GM19395 (cell line): Measurements from ENCODE around the gene ZNF263.

Source experiments
- ATAC-seq: cut with Tn5 transposase; IDR thresholded peaks from one replicate; pipeline ENCODE4 v1.9.1; 2021; ENCODE audit warnings: mild to moderate bottlenecking, moderate library complexity; ENCODE audit not compliant: unreplicated experiment

The ZNF263 gene

DNA sequence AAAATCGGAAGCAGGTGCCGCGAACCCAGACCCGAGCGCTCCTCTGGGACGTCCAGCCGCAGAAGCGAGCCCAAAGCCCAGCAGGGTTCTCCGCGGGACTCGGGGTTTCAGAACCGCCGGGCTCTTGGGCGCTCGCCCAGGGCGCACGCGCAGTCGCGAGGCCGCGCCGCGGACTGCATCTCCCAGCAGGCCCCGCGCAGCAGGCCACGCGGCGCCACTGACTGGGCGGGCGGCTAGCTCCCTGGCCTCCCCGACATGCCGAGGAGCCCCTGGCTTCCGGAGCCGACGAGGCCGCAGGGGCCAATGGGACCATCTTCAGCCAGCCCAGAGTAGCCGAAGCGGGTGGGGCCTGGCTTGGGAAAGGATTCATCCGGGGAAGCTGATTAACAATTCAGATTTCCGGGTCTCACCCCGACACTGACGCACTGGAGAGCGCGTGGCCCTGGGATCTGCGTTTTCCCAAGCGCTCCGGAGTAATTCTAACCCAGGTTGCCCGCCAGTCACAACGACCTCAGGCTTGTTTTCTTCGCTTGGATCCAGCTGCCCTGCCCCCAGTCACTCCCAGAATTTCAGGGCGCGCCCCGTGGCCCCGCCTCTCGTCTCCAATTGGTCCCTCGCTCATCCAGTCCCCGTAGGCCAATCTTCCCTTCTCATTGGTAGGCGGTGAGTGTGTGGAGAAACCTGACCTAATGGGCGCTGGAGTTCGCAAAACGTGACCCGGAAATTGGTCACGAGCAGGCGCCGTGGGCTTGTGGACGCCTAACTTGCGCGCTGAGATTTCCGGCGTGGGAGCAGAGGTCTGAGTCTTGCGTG is at the start of gene ZNF263:
Gene ZNF263, plus strand, starts transcription at position 762 of the 813 bp plus-strand sequence. CDS start 328 bp downstream, outside the sequence.
- ATAC-seq: peak; percentile 90

DNA sequence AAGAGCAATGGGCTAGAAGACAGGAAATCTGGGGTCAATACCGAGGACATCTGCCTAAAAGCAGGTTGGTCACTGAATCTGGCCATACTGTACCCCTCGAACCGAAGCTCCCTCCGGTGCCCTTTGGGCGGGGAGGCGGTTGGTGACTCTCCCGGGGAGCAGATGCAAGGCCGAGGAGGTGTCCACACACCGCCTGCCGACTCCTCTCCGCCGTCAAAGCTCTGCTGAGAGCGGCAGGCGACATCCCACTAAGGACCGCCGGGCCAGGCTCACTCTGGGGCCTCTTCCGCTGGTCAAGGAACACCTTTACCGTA is 48.8 kb upstream of the ZNF263 start:
- no peak for ATAC-seq

DNA sequence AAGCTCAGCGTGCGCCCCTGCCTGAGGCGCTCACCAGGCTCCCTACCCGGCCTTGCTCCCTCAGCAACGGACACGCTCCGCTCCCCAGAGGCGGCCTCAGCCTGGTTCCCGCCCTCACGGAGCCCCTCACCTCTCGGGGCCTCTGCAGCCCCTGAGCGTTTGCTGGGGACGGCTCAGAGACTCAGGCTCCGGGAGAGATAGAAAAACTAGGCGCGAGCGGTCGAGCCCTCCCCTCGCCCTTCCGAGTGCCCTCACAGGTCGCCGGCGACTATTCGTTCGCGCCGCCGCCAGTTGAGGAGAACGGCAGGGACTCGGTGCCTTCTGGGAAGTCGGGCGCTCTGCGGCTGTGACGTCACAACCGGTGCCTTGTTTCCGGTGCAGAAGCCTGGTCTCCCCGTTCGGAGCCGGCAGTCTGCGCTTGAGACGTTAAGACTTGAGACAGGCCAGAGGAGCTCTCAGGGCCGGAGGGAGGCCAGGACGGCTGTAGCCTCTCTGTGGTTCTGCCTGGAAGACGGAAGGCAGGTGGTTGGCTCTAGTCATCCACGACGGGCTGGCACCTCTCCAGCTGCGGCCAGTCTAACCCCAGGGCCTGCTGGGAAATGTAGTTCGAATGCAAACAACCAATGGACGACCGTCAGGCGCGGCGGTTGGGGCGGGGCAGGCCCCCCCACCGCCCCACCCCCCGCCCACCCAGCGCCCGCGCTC is 48.3 kb upstream of the ZNF263 start, which contains the start of gene ZNF200:
Gene ZNF200, minus strand, starts transcription at position 302 of the 705 bp plus-strand sequence. CDS start 1,403 bp downstream, outside the sequence.
- ATAC-seq: peak; percentile 94

DNA sequence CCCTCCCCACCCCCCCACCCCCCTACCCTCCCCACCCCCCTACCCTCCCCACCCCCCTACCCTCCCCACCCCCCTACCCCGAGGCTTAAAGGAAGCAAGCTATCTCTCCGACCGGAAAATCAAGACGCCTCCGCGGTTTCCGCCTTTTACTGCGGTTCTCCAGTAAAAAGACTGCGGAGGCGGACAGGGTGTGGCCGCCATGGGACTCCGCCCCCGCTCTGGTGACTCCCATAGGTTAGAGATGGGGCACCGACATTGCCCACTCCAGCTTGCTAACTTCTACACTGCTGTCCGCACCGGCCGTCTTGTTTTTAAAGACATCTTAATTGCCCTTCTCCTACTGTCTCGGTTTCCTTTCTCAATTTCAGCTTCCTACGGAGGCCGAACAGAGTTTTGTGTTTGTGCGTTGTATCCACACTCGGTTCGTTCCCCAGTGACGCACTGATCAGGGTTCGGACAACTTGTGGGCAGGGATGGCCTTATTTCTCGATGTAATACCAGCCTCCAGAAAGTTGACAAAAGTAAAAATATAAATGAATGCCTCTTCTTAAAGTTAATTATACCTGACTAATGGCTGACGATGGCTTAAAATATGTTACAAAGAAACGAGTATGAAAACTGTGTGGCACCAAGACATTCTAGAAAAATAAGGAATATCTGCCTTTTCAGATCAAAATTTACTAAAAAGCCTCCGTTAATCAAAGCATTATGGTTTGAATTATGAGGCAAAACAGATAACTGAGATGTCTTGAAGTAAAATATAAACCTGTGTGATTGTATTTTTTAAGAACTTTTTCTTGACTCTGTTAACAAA is 47.2 kb upstream of the ZNF263 start:
- ATAC-seq: no peak

DNA sequence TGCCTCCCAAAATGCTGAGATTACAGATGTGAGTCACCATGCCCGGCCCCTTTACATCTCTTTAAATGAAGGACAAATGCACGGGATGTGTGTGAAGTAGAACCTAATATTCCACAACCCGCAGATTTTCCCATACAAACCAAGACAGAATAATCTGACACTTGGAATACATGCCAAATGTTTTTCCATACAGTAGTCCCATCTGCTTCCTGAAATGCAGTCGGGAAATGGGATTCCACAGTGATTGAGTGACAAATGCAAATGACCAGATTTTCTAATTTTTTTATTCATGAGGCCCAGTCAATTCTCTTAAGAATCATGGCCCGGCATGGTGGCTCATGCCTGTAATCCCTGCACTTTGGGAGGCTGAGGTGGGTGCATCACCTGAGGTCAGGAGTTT is 41.5 kb upstream of the ZNF263 start:
- no peak for ATAC-seq

DNA sequence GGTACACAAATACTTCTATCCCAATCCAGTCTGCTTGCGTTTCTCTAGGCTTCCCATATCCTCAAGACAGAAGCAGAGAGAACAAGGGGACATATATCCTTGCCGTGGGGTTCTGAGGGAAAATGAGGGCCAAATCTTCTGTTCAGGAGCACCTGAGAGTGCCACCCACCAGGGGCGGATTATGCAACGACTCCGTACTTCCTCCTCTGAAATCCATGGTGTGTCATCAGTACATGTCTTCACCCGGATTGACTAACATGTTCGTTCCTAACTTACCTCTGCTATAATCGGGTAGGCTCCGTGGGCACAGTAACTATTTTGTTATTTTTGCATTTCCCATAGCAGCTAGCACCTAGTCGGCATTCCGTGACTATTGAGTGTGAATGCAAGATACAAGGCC is 40.6 kb upstream of the ZNF263 start:
- no peak for ATAC-seq

DNA sequence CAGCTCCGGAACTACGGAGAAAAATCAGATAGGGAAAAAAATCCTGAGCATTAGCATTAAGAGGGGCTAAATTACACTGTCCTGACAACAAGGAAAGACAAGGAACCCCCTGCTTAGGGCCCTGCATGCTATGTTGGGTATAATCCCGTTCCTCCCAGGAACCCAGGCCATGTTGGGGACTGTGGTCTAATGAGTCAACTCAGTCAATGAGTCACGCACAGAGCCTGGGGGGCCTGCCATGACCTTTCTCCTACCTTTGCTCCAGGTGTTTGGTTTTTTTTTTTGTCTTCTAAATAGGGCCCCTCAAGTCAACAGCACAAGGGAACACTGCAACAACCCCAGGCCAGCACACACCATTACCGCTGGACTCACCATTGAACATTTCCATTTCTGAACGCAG is 39.4 kb upstream of the ZNF263 start:
- ATAC-seq: no peak

DNA sequence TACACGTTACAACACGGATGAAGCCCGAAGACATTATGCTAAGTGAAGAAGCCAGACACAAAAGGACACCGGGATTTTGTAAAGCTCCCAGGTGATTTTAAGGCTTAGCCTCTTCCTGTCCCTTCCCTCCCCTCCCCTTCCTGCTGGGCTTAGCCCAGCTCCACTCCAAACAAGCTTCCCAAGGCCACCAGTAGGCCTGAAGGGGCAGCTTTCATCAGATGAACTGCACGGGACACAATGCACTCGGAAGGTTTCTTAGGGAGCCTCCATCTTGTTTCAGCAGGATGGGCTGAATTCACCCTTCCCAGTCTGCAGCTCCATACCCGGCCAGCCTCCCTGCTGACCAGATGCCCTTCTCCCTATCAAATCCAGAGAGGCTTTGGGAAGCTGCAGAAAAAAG is 37.3 kb upstream of the ZNF263 start:
- ATAC-seq: no peak

DNA sequence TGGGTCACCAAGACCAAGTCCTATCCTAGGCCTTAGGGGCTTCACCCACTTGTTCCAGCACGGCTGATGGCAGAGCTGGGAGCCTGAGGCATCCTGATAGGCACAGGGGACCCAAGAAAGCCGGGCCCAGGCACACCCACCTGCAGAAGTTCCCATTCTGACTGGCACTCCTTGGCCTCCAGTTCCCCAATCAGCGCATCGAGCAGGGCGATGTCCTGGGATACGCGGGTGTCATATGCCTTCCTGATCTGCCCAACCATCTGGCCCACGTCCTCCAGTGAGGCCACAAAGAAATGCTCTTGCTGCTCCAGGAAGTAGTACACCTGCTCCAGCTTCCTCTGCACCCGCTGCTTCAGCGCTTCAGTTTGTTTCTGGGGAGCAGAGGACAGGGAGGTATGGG is 36.4 kb upstream of the ZNF263 start:
- ATAC-seq: no peak

DNA sequence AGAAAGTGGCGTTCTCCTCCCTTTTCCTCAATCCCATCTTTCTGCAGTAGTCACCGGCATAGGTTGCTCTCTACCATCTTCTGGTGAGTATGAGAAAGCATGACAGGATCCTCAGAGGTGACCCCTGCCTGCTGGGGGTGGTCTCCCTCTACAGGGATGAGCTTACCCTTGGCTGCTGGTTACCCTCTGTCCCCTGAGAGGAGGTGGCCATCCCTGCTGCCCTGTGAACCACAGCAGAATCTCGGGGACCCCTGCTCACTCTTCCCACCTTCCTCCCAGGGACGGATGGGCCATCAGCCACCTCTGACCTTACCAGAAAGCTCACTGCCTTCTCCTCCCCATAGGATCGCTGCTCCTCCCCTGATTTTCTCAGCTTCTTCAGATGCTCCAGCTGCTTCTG is 34.7 kb upstream of the ZNF263 start:
- no peak for ATAC-seq

DNA sequence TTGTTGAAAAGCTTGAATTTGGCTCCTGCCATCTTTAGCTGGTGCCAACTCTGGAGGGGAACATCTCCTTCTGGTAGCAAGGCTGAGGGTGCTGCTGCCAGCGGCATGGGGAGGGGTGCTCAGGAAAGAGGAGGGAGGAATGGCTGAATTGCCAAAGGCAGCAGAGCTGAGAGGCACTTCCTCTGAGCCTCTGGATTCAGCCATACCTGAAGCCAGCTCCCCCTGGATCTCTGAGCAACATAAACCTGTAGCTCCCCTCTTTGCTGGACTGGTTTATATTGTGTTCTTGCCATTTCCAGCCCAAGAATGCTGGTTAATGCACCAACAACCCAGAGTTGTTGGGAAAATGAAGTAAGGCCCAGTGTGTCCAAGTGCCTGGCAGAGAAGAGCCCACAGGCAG is 34.3 kb upstream of the ZNF263 start:
- no peak for ATAC-seq

DNA sequence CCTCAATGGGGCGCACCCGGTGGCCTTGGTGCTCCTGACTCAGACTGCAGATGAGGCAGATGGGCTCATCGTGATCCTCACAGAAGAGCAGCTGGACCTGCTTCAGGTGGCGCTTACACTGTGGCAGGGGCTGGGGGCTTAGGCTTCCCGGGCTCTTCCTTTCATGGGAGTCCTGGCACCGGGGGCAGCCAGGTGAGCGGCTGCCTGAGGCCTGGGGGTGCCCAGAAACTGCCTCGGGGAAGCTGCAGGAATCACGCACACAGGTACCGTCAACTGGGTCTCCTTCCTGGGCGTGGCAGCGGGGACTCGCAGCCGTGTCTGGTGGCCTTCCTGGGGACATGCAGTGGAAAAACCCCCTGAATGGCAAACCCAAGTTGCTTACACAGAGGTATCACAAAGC is 33.8 kb upstream of the ZNF263 start:
- no peak for ATAC-seq

DNA sequence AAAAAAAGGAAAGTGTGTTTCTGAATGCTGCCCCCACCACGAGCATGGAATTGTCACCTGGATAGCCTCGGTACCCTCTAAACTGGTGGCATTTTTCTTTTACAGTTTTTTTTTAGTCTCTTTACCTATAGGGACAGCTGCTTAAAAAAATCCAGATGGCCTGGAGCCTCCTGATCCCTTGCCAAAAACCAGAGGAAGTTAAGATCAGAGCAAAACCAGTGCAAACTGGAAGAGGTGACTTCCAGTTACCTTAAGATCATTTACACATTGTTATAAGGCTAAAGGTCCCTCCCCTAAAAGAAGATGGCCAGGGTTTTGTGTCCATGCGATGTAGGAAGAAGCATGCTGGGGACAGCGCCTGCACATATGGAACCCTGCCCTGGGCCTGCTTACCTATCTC is 30.3 kb upstream of the ZNF263 start:
- ATAC-seq: no peak

DNA sequence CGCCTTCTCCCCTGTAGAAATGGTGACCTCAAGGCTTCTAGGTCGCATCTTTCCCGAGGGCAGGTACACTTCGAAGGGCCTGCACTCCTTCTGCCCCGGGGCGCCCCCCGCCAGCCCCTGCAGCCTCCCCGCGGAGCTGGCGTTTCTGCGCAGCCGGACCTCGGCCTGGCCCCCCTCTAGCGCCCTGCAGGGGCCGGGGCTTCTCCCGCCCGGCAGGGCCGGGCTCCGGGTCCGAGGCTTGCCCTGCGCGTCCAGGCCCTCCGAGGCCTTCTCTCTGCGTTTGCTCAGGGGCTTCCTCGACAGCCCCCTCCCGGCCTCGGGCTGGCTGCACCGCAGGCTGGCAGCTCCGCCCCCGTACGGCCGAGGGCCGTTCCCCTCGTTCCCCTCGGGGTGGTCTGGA is 29.0 kb upstream of the ZNF263 start:
- ATAC-seq: no peak

DNA sequence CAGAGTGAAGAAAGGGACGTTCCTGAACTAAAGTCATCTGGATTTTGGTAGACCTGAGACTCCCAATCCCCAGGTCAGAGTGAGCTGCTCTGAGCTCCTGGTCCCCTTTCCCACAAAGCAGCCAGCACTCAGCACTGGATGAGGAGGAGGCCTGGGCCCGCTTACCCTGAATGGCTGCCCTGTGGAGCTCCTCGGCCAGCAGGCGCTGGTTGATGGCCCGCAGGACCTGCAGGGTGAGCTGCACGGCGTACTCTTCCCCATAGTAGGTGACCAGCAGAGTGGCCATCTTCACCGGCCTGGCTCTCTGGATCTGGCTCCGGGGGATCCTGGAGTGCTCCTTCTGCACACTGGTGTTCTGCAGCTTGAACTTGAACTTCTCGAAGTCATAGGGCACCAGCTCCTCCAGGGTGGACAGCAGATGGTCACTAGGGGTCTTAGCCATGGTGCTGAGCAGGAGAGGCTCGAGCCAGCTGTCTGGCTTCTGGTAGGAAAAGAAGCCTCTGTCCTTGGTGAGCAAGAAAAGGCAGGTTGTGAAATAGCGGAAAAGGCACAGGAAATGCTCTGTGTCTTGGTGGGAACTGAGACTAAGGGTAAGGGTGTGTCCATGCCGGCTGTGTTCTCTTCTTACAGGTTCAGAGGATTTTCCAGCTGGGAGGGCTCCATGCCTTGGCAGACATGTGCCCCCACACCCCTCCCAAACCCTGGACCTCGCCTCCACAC is 27.0 kb upstream of the ZNF263 start, which contains the start of gene MEFV:
Gene MEFV, minus strand, starts transcription at position 488 of the 720 bp plus-strand sequence. Its CDS starts 46 bp downstream, at position 442.
- no peak for ATAC-seq

DNA sequence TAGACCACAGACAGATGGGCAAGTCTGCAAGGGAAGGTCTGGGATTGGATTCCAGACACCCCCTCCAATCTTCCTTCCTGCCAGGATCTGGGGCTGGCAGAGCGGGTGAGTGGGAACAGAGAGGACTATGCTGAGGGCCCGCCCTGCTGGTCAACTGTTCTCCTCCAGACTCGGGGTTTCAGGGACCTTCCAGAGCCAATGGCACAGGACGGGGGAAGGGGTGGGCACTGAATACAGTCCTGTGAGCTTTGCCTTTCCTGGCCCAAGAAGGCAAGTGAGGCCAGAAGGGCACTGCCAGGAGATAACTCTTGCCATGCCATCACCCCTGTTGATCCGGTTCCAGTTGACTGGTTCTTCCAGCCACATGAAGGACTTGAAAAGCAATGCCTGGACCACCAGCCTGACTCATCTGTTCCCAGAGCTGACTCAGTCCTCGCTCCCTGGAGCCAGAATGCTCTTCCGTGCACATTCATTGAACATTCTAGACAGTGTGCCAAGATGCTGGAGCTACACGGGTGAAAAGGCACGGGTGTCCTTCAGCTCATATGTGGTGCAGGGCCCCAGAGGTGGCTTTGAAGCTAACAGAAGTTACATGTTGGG is 26.3 kb upstream of the ZNF263 start:
- ATAC-seq: no peak

DNA sequence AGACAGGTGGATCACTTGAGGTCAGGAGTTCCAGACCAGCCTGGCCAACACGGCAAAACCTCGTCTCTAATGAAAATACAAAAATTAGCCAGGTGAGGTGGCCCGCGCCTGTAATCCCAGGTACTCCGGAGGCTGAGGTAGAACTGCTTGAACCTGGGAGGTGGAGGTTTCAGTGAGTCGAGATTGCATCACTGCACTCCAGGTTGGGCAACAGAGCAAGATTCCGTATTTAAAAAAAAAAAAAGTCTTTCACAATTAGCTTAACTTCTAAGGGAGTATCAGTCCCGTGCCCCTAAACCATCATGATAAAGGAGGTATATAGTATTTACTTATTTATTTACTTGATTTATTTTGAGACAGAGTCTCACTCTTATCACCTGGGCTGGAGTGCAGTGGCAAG is 23.5 kb upstream of the ZNF263 start:
- no peak for ATAC-seq

DNA sequence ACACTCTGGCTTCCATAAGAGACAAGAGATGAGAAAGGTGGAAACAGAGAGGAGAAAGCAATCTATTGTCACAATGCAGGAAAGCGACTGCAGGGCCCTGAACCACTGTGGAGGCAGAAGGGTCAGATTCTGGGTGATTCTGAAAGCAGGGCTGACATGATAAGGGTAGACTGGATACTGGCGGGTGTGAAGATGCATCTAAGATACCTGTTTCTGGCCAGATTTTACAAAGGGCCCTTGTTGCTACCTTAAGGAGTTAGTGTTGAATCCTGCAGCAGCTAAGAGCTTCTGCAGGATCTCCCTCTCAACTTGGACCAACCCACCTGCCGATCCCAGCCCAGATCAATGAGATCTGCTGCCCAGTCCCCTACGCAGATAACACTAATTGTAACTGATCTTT is 20.8 kb upstream of the ZNF263 start:
- ATAC-seq: no peak

DNA sequence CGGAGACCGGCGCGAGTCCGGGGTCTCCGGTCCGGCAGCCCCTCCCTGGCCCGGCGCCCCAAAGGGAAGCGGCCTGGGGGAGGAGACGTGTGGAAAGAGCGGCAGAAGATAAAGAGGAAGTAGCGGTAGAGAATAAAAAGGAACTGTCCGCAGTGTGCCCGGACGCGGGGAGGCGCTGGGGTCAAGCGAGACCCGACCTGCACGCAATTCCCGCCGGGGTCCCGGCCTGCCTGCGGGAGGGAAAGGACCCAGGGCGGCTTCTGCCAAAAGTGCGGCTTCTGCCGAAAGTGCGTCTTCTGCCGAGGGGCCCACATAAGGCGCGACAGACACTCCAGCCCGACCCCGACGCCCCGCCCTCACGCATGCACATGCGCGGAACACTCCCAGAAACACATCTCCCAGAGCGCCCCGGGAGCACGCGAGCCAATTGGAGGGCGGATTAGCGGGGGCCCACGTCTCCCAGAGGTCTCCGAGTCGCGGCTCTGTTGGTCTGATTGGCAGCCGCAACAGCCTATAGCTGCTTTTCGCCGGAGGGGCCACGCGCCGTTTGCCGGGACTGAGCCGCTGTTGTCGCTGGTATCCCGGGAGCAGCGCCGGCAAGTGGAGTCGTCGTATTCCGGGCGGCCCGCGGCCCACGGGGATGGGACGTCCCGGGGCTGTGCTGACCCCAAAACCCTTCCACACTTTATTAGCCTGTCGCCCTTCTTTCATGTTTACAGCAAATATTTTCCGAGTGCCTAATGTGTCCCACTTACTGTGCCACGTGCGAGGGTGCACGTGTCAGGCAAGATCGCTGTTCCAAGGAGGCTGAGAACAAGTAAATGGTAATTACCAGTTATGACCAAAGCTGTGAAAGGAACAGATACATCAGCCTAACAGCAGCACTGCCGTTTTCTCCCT is 18.9 kb upstream of the ZNF263 start:
- ATAC-seq: peak; percentile 81
